MM.1S (cell line): ENCODE data around the gene KRT31.

Source experiments
- CTCF ChIP-seq: fragments of 300-600 bp; sonication (generic); IDR thresholded peaks from 2 replicates; pipeline ENCODE4 v1.5.1; 2016; ENCODE audit warnings: antibody characterized with exemption, low read length, mixed read lengths
- EZH2 ChIP-seq: fragments of 300-600 bp; sonication (generic); optimal IDR thresholded peaks from 2 replicates; pipeline ENCODE3; 2017; ENCODE audit warnings: low read depth, mild to moderate bottlenecking, antibody characterized with exemption, low read length, mixed read lengths
- EZH2phosphoT487 ChIP-seq: fragments of 300-600 bp; sonication (generic); IDR thresholded peaks from 2 replicates; pipeline ENCODE4 v1.6.1; 2018; ENCODE audit warnings: antibody characterized with exemption, low read length

GRCh38 chr17:41394254-41394996 lies 3.0 kb downstream of the KRT31 start:
- TF ChIP-seq EZH2, result no peak
- no peak for TF ChIP-seq CTCF
- TF ChIP-seq EZH2phosphoT487, result no peak
